NCI-H187 treated with DMSO at 0.1 percent for 48 hours (cell line): ENCODE results near the gene ARID5A.
A peak's percentile ranks its signal among the peaks of the same experiment; 100 is the strongest.

Experiments
- DNase-seq: peaks from one replicate; lab custom pipeline; 2025; lab: John Stamatoyannopoulos, UW

Gene ARID5A

GRCh38 chr2:96528006-96528699 lies 8.4 kb upstream of the ARID5A start:
- no peak for DNase-seq

- DNase-seq: no peak
Measured at GRCh38 chr2:96528700-96529375, 7.7 kb upstream of the ARID5A start.

DNA sequence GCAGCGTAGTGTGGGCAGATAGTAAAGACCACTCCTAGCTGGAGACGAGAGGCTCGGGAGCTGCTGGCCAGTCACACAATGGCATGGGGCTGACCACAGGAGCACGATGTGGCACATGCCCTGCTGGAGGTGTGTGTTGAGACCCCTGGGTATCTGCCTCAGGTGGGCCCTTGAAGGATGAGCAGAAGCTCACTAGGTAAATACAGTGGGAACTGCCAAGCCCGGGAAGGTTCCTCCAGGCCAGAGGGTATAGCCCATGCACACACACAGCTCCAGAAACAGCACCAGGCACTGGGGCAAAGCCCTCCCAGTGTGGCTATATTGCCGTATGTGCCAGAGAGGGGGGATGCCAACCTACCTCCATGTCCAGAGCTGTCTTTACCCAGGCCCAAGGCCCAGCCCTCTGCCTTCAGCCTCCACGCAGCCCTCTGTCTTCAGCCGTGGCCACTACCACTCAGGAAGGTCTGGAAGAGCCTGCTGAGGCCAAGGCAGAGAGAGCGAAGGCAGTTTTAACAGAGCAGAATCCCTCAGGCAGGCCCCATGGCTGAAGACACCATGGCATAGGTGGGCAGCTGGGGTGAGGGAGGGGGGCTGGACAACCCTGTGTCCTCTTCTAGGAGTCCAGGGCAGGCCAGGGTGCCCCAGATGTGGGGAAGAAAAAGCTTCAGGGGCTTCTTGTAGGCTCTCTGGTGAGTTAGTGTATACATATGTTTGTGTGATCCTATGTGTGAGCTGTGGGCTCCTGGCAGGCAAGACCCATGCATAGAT lies 7.0 kb upstream of the ARID5A start:
- no peak for DNase-seq

- no peak for DNase-seq
Measured at GRCh38 chr2:96530144-96530430, 6.5 kb upstream of the ARID5A start.

DNA sequence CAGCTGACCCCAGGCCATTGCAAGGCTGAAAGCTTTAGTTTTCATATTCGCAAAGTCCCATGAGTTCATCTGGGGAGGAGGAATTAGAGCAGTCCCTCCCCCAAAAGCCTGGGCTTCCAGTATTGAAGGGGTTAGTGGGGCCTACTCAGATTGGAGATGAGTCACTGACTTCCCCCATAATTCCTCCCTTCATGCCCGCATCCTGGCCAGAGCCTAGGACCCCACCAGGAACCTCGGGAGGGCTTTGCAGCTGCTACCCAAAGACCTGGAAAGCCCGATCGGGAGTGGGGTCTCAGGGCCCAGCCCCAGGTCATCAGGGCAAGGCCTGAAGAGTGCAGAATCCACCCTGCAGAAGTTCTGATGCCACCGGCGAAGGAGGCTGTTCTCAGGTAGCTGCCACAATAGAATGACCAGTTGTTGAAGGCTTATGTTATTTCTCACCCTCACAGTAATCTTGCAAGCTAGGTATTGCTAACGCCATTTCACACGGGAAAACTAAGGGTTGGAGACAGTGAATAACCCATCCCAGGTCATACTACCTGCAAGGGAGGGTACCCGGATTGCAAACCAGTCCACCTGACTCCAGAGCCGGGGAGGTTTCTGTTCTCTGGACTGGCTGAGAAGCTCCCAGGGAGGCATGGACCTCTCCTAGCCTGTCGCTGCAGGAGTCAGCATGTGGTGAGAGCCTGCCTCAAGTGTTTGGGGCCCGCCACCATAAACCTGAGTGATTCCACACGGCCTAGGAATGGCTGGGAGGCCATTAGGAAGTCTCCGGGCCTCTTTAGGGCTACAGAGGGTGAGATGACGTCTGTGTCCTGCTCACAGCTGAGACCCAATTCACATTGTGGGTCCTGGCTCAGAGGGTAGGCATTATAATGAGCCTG lies 5.8 kb upstream of the ARID5A start:
- DNase-seq: no peak

- no peak for DNase-seq
Measured at GRCh38 chr2:96531366-96531765, 5.2 kb upstream of the ARID5A start.

DNA sequence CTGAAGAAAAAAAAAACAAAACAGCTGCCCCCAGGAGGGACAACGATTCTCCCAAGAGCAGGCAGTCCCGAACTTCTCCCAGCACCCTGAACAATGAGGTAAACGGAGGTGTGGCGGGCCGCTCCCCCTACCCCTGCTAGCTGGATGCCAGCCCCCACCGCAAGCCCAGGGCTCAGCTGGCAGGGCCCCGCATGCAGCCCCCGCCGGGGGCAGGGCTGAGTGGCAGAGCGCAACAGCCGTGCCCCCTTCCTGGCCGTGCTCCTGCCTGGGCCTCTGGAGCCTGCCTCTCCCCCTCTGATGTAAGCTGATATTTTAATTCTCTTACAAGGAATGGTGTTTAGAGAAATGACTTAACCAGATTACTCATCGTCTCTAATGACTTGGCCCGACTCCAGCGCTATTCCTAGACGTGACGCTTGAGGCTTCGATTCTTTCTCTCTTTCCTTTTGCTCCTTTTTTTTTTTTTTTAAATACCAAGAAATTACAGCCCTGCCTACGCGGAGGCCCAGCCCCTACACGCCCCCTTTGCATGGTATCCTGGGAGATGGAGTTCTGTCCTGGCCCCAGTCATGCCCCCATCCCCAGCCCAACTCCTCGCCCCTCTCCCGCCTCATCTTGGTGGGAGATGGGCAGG lies 4.6 kb upstream of the ARID5A start:
- DNase-seq: peak; percentile 11

DNA sequence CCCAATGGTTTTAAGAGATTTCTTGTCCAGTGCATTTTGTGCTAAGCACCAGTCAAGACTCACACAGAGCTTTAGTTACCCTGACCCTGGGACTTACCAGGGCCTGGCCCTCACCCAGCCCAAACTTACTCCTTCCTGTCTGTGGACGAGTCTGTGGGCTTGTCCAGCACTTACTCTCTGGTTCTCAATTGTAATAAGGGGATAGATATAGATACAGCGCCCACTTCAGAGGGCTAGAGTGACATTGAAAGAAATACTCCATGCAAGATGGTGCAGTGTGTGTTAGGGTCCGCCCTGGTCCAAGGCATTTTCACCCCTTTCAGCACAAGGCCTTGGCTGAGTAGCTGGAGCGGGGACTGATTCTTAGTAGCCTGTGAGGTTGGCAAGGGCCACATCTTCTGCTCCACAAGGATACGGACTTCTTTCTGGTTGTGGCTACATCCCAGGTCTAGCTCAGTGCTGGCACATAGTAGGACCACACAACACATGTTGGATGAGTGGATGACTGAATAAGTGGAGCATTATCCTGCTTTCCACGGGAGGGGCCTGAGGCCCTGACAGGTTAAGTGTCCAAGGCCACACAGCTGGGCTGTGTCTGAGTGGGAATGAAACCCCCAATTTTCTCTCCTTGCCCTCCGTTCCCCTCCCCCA lies 3.8 kb upstream of the ARID5A start:
- no peak for DNase-seq

DNA sequence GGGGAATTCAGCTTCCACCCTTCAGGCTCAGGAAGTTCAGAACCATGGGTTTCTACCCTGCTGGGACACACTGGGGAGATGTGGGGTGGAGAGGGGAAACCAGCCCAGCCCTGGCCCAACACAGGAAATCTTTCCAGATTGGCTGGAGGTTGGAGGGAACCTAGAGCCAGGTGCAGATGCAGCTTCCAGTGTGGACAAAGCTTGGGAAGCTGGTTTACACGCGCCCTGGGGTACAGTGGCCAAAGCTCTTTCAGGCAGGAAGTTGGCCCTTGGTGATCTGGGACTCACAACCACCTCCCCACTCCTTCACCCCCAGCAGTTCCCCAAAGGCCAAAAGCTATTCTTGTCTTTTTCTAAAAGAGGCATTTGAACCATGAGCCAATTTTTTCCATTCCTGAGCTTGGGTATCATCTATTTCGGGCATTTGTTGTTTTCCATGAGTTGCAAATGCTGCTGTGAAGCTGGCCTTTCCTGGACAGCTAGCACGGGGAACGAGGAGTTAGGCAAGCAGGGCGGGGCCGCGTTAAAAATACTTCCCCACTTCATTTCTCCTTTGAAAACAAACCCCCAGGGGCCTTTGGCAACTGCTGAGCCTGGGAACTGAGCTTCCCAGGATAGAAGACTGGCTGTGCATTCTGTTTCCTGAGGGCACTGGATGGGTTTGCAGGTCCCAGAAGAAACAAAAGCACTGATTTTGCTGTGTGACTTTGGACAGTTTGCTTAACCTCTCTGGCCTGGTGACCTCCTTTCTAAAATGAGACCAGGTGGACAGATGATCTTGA lies 3.1 kb upstream of the ARID5A start:
- no peak for DNase-seq

- DNase-seq: no peak
Measured at GRCh38 chr2:96534141-96534540, 2.4 kb upstream of the ARID5A start.

GRCh38 chr2:96534701-96535181 lies 1.8 kb upstream of the ARID5A start:
- no peak for DNase-seq

DNA sequence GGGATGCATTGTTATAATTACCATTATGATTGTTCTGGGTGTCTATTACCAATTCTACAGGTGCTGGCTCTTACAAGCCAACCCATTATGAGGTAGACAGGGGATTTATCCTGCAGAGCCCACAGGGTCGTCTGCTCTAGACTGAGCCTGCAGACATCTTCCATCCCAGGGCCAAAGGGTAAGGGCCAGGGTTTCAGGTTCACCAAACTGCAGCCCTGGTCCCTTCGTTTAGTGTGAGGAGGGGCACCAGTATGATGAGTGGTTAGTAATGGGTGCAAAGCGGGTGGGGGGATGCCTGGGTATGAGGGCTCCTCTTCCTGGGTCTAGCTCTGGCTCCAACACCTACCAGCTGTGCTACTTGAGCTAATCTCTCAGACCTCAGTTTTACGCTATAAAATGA lies 1.2 kb upstream of the ARID5A start:
- no peak for DNase-seq

DNA sequence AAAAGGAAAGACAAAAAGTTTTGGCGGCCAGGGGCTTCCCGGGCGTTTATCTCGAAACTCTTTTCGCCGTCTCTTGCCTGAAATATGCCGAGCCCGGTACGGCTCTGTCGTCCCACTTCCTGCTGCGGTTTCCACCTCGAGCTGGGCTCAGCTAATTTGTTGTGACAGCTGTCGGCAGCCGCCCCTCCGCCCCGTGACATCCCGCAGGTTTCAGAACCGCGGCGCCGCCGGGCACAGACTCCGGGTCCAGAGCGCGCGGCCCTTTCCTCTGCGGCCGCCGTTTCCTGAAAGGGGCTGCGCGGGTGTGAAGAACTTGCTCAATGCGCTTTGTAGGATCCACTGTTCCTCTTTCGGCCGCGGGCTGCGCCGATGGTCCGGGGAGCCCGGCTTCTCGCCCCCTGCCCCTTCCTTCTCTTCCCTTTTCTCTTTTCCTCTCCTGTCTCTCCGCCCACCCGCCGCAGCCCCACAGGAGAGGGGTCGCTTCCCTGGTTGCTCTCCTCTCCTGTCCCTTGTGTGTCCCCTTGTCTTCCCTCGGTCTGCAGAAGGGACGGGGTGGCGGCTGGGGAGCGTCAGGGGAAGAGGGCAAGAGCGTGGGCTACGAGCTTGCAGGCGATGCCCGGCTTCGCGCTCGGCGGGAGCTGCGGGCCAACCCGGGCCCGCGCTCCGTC lies 648 bp downstream of the ARID5A start:
- DNase-seq: no peak

GRCh38 chr2:96537734-96538486 lies 1.4 kb downstream of the ARID5A start:
- DNase-seq: no peak

DNA sequence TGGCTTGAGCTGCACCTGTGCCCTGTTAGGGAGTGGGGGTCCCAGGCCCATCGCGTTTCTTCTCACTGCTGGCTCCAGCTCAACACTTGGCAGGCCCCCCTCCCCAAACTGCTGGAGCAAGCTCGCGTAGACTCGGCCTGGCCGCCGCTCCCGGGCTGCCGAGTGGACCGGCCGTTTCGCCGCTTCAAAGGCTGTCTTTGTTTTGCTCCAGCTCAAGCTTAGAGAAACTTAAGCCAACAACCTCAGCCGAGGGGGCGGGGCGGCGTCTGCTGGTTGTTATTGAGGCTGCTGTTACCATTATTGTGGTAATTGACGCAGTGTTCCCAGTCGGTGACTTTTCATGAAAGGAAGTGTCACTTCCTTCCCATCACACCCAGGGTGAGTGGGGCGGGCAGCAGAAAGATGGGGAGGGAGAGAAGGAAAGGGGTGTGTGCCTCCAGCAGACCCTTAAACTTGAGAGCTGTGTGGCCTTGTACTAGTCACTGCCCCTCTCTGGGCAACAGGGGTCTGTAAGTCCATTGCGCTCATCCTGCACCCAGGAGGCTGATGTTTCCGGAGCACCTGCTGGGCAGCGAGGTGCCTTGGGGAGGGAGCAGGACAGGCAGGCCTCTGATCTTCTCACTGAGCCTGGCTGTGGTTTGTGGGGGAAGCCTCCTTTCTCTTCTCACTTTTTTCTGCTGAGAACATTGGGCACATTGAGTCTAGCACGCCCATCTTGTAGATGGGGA lies 2.1 kb downstream of the ARID5A start:
- DNase-seq: no peak

DNA sequence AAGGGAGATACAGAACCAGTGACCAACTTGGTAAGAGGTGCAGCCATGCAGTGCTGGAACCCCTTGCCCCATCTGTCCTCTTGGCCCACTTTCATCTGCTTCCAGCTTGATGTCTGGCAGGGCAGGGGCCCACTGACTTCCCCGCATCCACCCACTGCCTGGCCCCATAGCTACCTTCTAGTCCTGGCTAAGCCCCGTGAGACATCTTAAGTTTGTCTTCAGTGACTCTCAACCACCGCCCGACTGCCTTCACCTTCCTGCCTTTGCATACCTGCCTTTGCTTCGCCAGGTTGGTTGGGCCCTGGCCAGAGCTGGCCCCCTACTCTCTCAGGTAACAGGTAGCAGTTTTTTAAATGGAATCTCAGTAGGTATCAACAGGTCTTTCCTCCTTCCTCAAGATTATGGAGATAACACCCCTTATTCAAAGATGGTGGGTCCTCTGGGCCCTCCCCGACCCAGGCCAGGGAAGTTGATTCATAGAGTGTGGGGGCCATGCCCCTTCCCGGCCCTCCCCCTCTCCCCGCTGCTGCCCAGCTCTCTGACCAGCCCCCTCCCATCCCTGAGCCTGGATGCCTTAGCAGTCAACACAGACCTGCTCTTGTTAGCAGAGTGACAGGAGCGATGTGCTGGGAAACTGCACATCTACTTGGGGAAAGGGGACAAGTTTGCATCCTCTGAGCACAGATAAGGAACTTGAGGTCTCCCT lies 2.8 kb downstream of the ARID5A start:
- DNase-seq: no peak

DNA sequence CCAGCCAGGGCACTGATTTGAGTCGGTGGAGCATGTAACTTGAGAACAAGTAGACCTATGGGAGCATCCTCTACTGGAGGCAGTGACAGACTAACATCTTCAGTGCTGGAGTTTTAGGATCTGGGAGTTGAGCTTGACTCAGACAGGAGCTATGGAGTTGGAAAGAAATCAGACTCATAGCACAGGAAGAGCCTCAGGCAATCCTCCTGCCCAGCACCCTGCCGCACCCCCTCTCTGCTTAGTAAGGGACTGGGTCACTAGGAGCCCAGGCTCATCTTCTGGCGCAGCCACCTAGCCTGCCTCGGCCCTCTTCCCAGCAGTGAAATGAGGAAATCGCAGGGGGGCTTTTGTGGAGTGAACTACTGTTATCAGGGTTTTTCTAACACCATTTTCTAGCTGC lies 3.6 kb downstream of the ARID5A start:
- no peak for DNase-seq
